22Rv1 (cell line): ENCODE results near the gene TAF6.

Experiments used
- H3K27ac ChIP-seq: fragments of 450-650 bp; 2 replicates; pipeline ENCODE4 v1.5.1; 2017
- CTCF ChIP-seq: fragments of 450-650 bp; IDR thresholded peaks from 2 replicates; pipeline ENCODE4 v1.5.1; 2017; ENCODE audit warnings: mild to moderate bottlenecking
- ZFX ChIP-seq: fragments of 450-650 bp; IDR thresholded peaks from 2 replicates; pipeline ENCODE4 v1.6.1; 2017; ENCODE audit warnings: antibody characterized with exemption, borderline replicate concordance

The TAF6 gene

GRCh38 chr7:100072462-100072861, 46.7 kb downstream of the TAF6 start:
- no peak for TF ChIP-seq ZFX
- TF ChIP-seq CTCF: no peak
- H3K27ac ChIP-seq: no peak overlapping the region

GRCh38 chr7:100071018-100071723, 48.0 kb downstream of the TAF6 start:
- TF ChIP-seq CTCF (no peak), ZFX (no peak)
- H3K27ac ChIP-seq: no peak overlapping the region

- TF ChIP-seq ZFX (no peak), CTCF (no peak)
- H3K27ac ChIP-seq: no peak overlapping the region
These were observed 49.2 kb downstream of the TAF6 start for GRCh38 chr7:100069991-100070390.

- no peak overlapping the region for H3K27ac ChIP-seq
- TF ChIP-seq ZFX (no peak), CTCF (no peak)
These were observed 52.2 kb downstream of the TAF6 start for GRCh38 chr7:100066953-100067352.

GRCh38 chr7:100065452-100066186, 53.5 kb downstream of the TAF6 start:
- TF ChIP-seq ZFX (no peak), CTCF (no peak)
- no peak overlapping the region for H3K27ac ChIP-seq

- no peak overlapping the region for H3K27ac ChIP-seq
- TF ChIP-seq ZFX (no peak), CTCF (no peak)
These were observed 55.0 kb downstream of the TAF6 start for GRCh38 chr7:100064162-100064561.

GRCh38 chr7:100063376-100063775, 55.8 kb downstream of the TAF6 start:
- TF ChIP-seq ZFX (no peak), CTCF (no peak)
- no peak overlapping the region for H3K27ac ChIP-seq
